Left ventricle myocardium inferior (tissue), 1 donor: ENCODE data around the gene PKP4. TPM values are rescaled to one million over a fixed set of nuclear protein-coding genes. Genes with fewer than 3 reads are reported as not detected.

ENCODE experiments used
- DNase-seq: peaks from one replicate; pipeline ENCODE4 v3.0.0-alpha.2; 2020
- H3K27ac ChIP-seq: fragments of 200-600 bp; replicated peaks from 2 replicates; pipeline ENCODE4 v1.8.0; 2021
- H3K27me3 ChIP-seq: fragments of 200-600 bp; 2 replicates; pipeline ENCODE4 v1.8.0; 2021; ENCODE audit warnings: low read depth
- H3K36me3 ChIP-seq: fragments of 200-600 bp; 2 replicates; pipeline ENCODE4 v1.8.0; 2021
- H3K4me1 ChIP-seq: fragments of 200-600 bp; 2 replicates; pipeline ENCODE4 v1.8.0; 2021
- H3K4me3 ChIP-seq: fragments of 200-600 bp; 2 replicates; pipeline ENCODE4 v1.8.0; 2021; ENCODE audit warnings: mild to moderate bottlenecking, moderate library complexity
- H3K9me3 ChIP-seq: fragments of 200-600 bp; replicated peaks from 2 replicates; pipeline ENCODE4 v1.8.0; 2021
- CTCF ChIP-seq: fragments of 200-600 bp; IDR thresholded peaks from 2 replicates; pipeline ENCODE4 v1.8.0; 2021; ENCODE audit warnings: antibody characterized with exemption, mild to moderate bottlenecking, borderline replicate concordance
- intact Hi-C: fragments of 100-400 bp; cut with micrococcal nuclease; formaldehyde crosslinking; loops from one replicate; pipeline ENCODE4 v1.11.0; 2022
- total RNA-seq: library from RNA; stranded (reverse); fragmentation: NEBNext Ultra II Directional; extraction: Animal tissue kit (Norgen Biotek cat#: 25700); gene quantifications from one replicate; pipeline ENCODE4 v1.2.1, GENCODE V29; 2021
- donor health status: DM: no; HTN: yes; CAD: no; lungs with severe emphysema.

Gene PKP4
- total RNA-seq, 1 donor from 2014 or later: 47.6 TPM

GRCh38 chr2:158539176-158540005 is 82.6 kb downstream of the PKP4 start:
- intact Hi-C loops: loop anchor here (5.0 kb wide), 1 partner anchor 73 kb away; no protein-coding TSS in a partner anchor
- Histone ChIP-seq H3K36me3 (no peaks in the 10 kb centered on the region), H3K9me3 (no peaks in the 10 kb centered on the region), H3K4me3 (no peak overlapping the region), H3K27me3 (no peaks in the 10 kb centered on the region), H3K4me1 (peaks cover 34% of the 10 kb centered on the region), H3K27ac (peak overlapping the region; percentile 60)
- TF ChIP-seq CTCF: no peak
- DNase-seq: no peak

- no peak for TF ChIP-seq CTCF
- Histone ChIP-seq H3K9me3 (no peaks in the 10 kb centered on the region), H3K27me3 (no peaks in the 10 kb centered on the region), H3K36me3 (peaks cover 8% of the 10 kb centered on the region), H3K27ac (no peak overlapping the region), H3K4me1 (peaks cover 52% of the 10 kb centered on the region), H3K4me3 (no peak overlapping the region)
- intact Hi-C loops: loop anchor here (5.0 kb wide), 1 partner anchor 70 kb away; no protein-coding TSS in a partner anchor
- DNase-seq: no peak
Observed at GRCh38 chr2:158542577-158542976, 85.8 kb downstream of the PKP4 start.

GRCh38 chr2:158543957-158544356 is 87.2 kb downstream of the PKP4 start:
- Histone ChIP-seq H3K4me3 (no peak overlapping the region), H3K27me3 (no peaks in the 10 kb centered on the region), H3K4me1 (peaks cover 38% of the 10 kb centered on the region), H3K27ac (no peak overlapping the region), H3K9me3 (no peaks in the 10 kb centered on the region), H3K36me3 (peaks cover 15% of the 10 kb centered on the region)
- intact Hi-C loops: loop anchor here (5.0 kb wide), 1 partner anchor 68 kb away; no protein-coding TSS in a partner anchor
- no peak for TF ChIP-seq CTCF
- no peak for DNase-seq

- Histone ChIP-seq H3K4me1 (peaks cover 28% of the 10 kb centered on the region), H3K36me3 (peaks cover 19% of the 10 kb centered on the region), H3K9me3 (no peaks in the 10 kb centered on the region), H3K27ac (no peak overlapping the region), H3K27me3 (no peaks in the 10 kb centered on the region), H3K4me3 (no peak overlapping the region)
- DNase-seq: no peak
- no peak for TF ChIP-seq CTCF
- intact Hi-C loops: loop anchor here (5.0 kb wide), 1 partner anchor 67 kb away; no protein-coding TSS in a partner anchor
Observed at GRCh38 chr2:158544998-158545397, 88.2 kb downstream of the PKP4 start.

- Histone ChIP-seq H3K9me3 (no peaks in the 10 kb centered on the region), H3K27me3 (no peaks in the 10 kb centered on the region), H3K4me3 (no peak overlapping the region), H3K36me3 (peaks cover 19% of the 10 kb centered on the region), H3K4me1 (peaks cover 25% of the 10 kb centered on the region), H3K27ac (no peak overlapping the region)
- TF ChIP-seq CTCF: no peak
- intact Hi-C loops: no loop called here
- no peak for DNase-seq
Observed at GRCh38 chr2:158546412-158547144, 89.8 kb downstream of the PKP4 start.
